GM12872 (cell line): ENCODE results near the gene HECTD4.

Experiments used
- CTCF ChIP-seq: IDR thresholded peaks from 3 replicates; pipeline ENCODE4 v1.5.1; 2011; ENCODE audit warnings: low read depth, mild to moderate bottlenecking, low read length, moderate library complexity; ENCODE audit not compliant: insufficient read depth

Gene HECTD4

GRCh38 chr12:112126000-112126438 lies 256.2 kb downstream of the HECTD4 start:
- TF ChIP-seq CTCF, result no peak

- no peak for TF ChIP-seq CTCF
These were observed 256.8 kb downstream of the HECTD4 start, which contains the start of gene TRAFD1 for GRCh38 chr12:112125250-112125999. Gene TRAFD1, plus strand, starts transcription at chr12:112125560. Its CDS starts 4,963 bp downstream, at chr12:112130523.

GRCh38 chr12:112124918-112125249 lies 257.3 kb downstream of the HECTD4 start:
- no peak for TF ChIP-seq CTCF

- TF ChIP-seq CTCF, result no peak
These were observed 259.2 kb downstream of the HECTD4 start for GRCh38 chr12:112122823-112123690.

GRCh38 chr12:112121780-112122565 lies 260.3 kb downstream of the HECTD4 start:
- TF ChIP-seq CTCF, result no peak

GRCh38 chr12:112117685-112118084 lies 264.5 kb downstream of the HECTD4 start:
- TF ChIP-seq CTCF, result no peak
